DMS153 treated with DMSO at 0.1 percent for 48 hours (cell line): Measurements from ENCODE around the gene TEX53.

Experiments used
- DNase-seq: peaks from one replicate; lab custom pipeline; 2025; ENCODE audit not compliant: unreplicated experiment; lab: John Stamatoyannopoulos, UW

Gene TEX53

DNA sequence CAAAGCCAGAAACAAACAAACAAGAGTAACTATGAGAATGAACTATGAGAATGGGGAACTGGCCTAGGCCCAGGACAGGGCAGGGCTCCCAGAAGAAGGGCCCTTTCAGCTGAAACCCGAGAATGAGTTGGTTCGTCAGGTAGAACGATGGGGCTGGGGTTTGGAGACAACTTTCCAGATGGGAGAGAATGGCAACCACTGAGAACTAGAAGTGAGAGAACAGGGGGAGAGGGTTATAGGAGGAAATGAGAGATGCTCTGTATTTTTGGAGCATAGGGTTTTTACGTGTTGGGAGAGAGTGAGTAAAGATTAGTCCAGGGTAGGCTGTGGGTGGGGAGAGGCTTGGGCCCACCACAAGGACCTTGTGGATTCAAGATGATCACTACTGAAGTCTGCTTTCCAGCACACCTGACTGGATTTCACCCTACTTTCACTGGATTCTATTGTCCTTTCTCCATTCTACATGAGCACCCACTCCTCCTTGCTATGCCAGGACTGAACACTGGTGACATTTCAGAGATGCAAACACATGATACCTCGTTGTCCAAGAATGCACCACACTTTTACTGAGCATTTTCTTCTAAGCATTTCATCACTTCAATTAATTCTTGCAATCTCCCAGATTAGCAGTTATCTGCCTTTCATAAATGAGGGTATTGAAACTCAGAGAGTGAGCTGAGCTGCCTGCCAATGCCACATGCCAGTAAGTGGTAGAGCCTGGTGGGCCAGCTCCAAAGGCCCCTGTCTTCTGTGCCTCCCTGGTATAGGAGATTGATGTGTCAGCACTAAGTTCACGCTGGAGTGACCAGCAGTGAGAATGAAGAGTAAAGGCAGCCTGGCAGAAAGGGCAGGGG is 49.7 kb downstream of the TEX53 start:
- DNase-seq: no peak

GRCh38 chr9:114606597-114607207 is 50.9 kb downstream of the TEX53 start:
- no peak for DNase-seq
